Type B pancreatic cell (in vitro differentiated cells): Measurements from ENCODE around the gene CACNA1D. TPM values are rescaled to one million over a fixed set of nuclear protein-coding genes. Genes with fewer than 3 reads are reported as not detected.

ENCODE experiments used
- DNase-seq: peaks from one replicate; pipeline ENCODE4 v3.0.0; 2021; ENCODE audit warnings: mixed read lengths; ENCODE audit not compliant: unreplicated experiment; ENCODE audit errors: extremely low spot score
- H3K27ac Mint-ChIP-seq: 2 replicates; pipeline ENCODE4 v1.8.0; 2021; ENCODE audit warnings: mild to moderate bottlenecking, mixed read lengths
- H3K27me3 Mint-ChIP-seq: 2 replicates; pipeline ENCODE4 v1.8.0; 2021; ENCODE audit warnings: mixed read lengths
- H3K36me3 Mint-ChIP-seq: 2 replicates; pipeline ENCODE4 v1.8.0; 2021; ENCODE audit warnings: mixed read lengths
- H3K4me1 Mint-ChIP-seq: one replicate; pipeline ENCODE4 v1.8.0; 2021; ENCODE audit warnings: mixed read lengths; ENCODE audit not compliant: unreplicated experiment
- H3K4me3 Mint-ChIP-seq: 2 replicates; pipeline ENCODE4 v1.8.0; 2021; ENCODE audit warnings: mild to moderate bottlenecking, mixed read lengths
- H3K9me3 Mint-ChIP-seq: 2 replicates; pipeline ENCODE4 v1.8.0; 2021; ENCODE audit warnings: mixed read lengths
- CTCF ChIP-seq: fragments of 200-600 bp; sonication (generic); conservative IDR thresholded peaks from 2 replicates; pipeline ENCODE4 v1.5.0; 2021; ENCODE audit warnings: antibody characterized with exemption, mild to moderate bottlenecking
- total RNA-seq: library from RNA; stranded (reverse); gene quantifications from 2 replicates; pipeline ENCODE4 v1.2.1, GENCODE V29; 2021; ENCODE audit warnings: low replicate concordance

The CACNA1D gene
- total RNA-seq, 1 donor from 2014 or later: 17.4 TPM

- DNase-seq: no peak
These were observed 285.8 kb downstream of the CACNA1D start for GRCh38 chr3:53780171-53780570.

GRCh38 chr3:53780806-53781205, 286.4 kb downstream of the CACNA1D start:
- no peak for TF ChIP-seq CTCF
- H3K27me3 Mint-ChIP-seq: peaks cover 6% of the 10 kb centered on the region
- no peak overlapping the region for H3K4me3 Mint-ChIP-seq
- peaks cover 15% of the 10 kb centered on the region for H3K4me1 Mint-ChIP-seq
- no peak overlapping the region for H3K27ac Mint-ChIP-seq
- peaks cover 6% of the 10 kb centered on the region for H3K36me3 Mint-ChIP-seq
- H3K9me3 Mint-ChIP-seq: peaks cover 5% of the 10 kb centered on the region
- DNase-seq: no peak

More at GRCh38 chr3:53780171-53780570, 285.8 kb downstream of the CACNA1D start:
- Mint-ChIP-seq H3K27ac (no peak overlapping the region), H3K27me3 (peaks cover 6% of the 10 kb centered on the region), H3K9me3 (peaks cover 5% of the 10 kb centered on the region), H3K4me3 (no peak overlapping the region), H3K4me1 (peaks cover 18% of the 10 kb centered on the region), H3K36me3 (peaks cover 6% of the 10 kb centered on the region)
- no peak for TF ChIP-seq CTCF

- Mint-ChIP-seq H3K27ac (no peak overlapping the region), H3K4me1 (no peaks in the 10 kb centered on the region), H3K4me3 (no peak overlapping the region), H3K9me3 (no peaks in the 10 kb centered on the region), H3K36me3 (no peaks in the 10 kb centered on the region), H3K27me3 (peaks cover 6% of the 10 kb centered on the region)
- no peak for TF ChIP-seq CTCF
- no peak for DNase-seq
These were observed 292.6 kb downstream of the CACNA1D start for GRCh38 chr3:53787016-53787415.

GRCh38 chr3:53788038-53788437, 293.6 kb downstream of the CACNA1D start:
- Mint-ChIP-seq H3K9me3 (no peaks in the 10 kb centered on the region), H3K27me3 (peaks cover 6% of the 10 kb centered on the region), H3K27ac (no peak overlapping the region), H3K4me1 (no peaks in the 10 kb centered on the region), H3K4me3 (no peak overlapping the region), H3K36me3 (no peaks in the 10 kb centered on the region)
- no peak for DNase-seq
- no peak for TF ChIP-seq CTCF

GRCh38 chr3:53789459-53789858, 295.0 kb downstream of the CACNA1D start:
- no peaks in the 10 kb centered on the region for H3K9me3 Mint-ChIP-seq
- DNase-seq: no peak
- no peak overlapping the region for H3K4me3 Mint-ChIP-seq
- H3K4me1 Mint-ChIP-seq: no peaks in the 10 kb centered on the region
- H3K36me3 Mint-ChIP-seq: no peaks in the 10 kb centered on the region
- peaks cover 6% of the 10 kb centered on the region for H3K27me3 Mint-ChIP-seq
- TF ChIP-seq CTCF: no peak
- H3K27ac Mint-ChIP-seq: no peak overlapping the region

- TF ChIP-seq CTCF: no peak
- Mint-ChIP-seq H3K27me3 (peaks cover 10% of the 10 kb centered on the region), H3K4me1 (peaks cover 4% of the 10 kb centered on the region), H3K4me3 (no peak overlapping the region), H3K9me3 (no peaks in the 10 kb centered on the region), H3K27ac (no peak overlapping the region), H3K36me3 (no peaks in the 10 kb centered on the region)
- DNase-seq: no peak
These were observed 296.1 kb downstream of the CACNA1D start for GRCh38 chr3:53790470-53790869.
